NT2/D1 (cell line): Measurements from ENCODE around the gene H2BK1.

Experiments used
- SUZ12 ChIP-seq: IDR thresholded peaks from 2 replicates; pipeline ENCODE4 v1.6.1; 2011; ENCODE audit not compliant: insufficient read length, insufficient read depth; ENCODE audit errors: extremely low read depth
- YY1 ChIP-seq: IDR thresholded peaks from 2 replicates; pipeline ENCODE4 v1.6.1; 2011; ENCODE audit not compliant: insufficient read length, insufficient read depth
- ZNF274 ChIP-seq: IDR thresholded peaks from 2 replicates; pipeline ENCODE4 v1.6.1; 2011; ENCODE audit warnings: mild to moderate bottlenecking, low read depth, low read length

DNA sequence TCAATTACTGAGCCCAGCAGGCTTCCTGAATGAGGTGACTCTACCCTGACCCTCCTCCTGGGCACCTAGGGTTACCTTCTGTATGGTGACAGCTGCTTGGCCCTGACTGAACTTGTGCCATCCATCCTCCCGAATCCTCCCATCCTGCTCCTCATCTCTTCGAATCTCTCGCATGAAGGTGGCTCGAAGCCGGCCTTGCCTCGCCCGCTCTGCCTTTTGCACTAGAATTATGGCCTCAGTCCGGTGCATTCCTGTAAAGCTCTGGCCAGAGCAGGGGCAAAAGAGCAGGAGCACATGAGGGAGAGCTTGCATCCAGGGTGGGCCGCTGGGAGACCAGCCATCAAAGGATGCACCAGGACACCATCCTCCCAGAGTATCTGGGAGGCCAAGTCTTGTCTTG, 7.5 kb downstream of the H2BK1 start:
- TF ChIP-seq YY1 = no peak
- TF ChIP-seq ZNF274 = no peak
- TF ChIP-seq SUZ12 = no peak
